Measurements from ENCODE around the gene PCGF2. TPM values are rescaled to one million over a fixed set of nuclear protein-coding genes. Genes with fewer than 3 reads are reported as not detected.

The PCGF2 gene
- total RNA-seq, 2 donors from 2014 or later: 101 to 106 TPM

DNA sequence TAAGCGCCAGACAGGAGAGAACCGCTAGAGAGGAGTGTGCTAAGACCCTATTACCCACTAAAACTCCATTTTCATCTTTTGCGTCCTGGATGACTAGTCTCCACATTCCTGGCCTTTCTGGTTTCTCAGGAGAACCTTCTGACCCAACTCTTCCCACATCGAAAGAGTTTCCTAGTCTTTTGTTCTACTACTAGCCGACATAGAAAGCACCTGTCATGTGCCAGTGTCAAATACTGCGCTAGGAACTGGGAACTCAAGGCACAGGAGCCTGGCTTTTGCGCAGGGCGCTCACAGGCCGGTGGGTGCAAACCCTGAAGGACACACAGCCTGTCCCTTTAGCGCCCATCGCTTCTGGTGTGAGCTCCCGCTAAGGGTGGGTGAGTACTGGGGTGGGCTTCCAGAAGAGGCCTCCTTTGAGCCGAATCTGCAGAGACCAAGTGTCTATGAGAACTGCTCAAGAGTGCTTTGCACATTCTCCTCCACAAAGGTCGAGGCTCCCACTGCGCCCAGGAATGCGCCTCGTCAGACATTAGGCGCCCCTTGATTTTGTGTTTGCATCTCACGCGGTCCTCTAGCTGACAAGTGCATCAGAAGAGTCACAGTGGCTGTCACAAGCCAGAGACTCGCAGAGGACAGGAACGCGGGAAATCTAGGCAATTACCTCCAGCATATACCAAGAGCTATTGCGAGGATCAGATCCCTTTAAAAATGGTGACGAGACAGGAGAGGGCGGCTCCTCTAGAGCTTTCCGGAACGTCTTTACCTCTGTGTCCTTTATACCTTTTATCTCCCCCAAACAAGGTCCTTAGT lies 2.4 kb upstream of the PCGF2 start:
- TF ChIP-seq, protein P1, sequence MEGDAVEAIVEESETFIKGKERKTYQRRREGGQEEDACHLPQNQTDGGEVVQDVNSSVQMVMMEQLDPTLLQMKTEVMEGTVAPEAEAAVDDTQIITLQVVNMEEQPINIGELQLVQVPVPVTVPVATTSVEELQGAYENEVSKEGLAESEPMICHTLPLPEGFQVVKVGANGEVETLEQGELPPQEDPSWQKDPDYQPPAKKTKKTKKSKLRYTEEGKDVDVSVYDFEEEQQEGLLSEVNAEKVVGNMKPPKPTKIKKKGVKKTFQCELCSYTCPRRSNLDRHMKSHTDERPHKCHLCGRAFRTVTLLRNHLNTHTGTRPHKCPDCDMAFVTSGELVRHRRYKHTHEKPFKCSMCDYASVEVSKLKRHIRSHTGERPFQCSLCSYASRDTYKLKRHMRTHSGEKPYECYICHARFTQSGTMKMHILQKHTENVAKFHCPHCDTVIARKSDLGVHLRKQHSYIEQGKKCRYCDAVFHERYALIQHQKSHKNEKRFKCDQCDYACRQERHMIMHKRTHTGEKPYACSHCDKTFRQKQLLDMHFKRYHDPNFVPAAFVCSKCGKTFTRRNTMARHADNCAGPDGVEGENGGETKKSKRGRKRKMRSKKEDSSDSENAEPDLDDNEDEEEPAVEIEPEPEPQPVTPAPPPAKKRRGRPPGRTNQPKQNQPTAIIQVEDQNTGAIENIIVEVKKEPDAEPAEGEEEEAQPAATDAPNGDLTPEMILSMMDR (conservative IDR thresholded peaks at IDR 0.05): no peak
- peak overlapping the region; percentile 92 for H3K4me3 Mint-ChIP-seq
- peaks cover 17% of the 10 kb centered on the region for H3K36me3 Mint-ChIP-seq (ENCODE audit: low read depth)
- DNase-seq: peak; percentile 84
- Histone ChIP-seq H3K27me3 (ENCODE audit: control insufficient read depth, insufficient read depth, low read length, poor library complexity, severe bottlenecking) (no peaks in the 10 kb centered on the region), H3K4me3 (ENCODE audit: low read length) (peak overlapping the region; percentile 99), H3K36me3 (ENCODE audit: control insufficient read depth, insufficient read depth, low read length) (peaks cover 9% of the 10 kb centered on the region), H3K27ac (ENCODE audit: low read depth, low read length) (peak overlapping the region; percentile 70), H3K9ac (ENCODE audit: extremely low read depth, low read length, poor library complexity, severe bottlenecking) (peak overlapping the region; percentile 46), H3K9me3 (ENCODE audit: control insufficient read depth, low read length) (no peaks in the 10 kb centered on the region), H3K4me1 (ENCODE audit: control insufficient read depth, insufficient read depth, low read length) (no peaks in the 10 kb centered on the region)
- no peaks in the 10 kb centered on the region for H3K27me3 Mint-ChIP-seq (ENCODE audit: insufficient read depth)
- H3K4me1 Mint-ChIP-seq: peaks cover 23% of the 10 kb centered on the region
- peak overlapping the region; percentile 92 for H3K27ac Mint-ChIP-seq
- 2 to 4% methylated on average over 17 to 28 of the region's 28 CpGs for WGBS, 2 experiments (ENCODE audit: insufficient coverage in 1 of 2, insufficient read length in 1 of 2)
- H3K9me3 Mint-ChIP-seq: no peaks in the 10 kb centered on the region

DNA sequence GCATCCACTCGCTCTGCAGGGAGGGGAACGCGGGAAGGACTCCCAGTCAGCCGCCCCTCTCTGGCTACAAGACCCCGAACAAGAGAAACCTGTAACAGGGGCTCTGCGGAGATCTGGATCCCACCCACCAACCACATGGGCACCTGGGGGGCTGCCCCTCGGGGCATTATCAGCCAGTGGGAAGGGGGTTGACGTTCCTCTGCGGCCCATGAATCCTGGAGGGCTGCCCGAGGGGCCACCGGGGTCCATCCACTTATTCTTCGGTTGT lies 1.8 kb upstream of the PCGF2 start:
- no peak for DNase-seq
- peaks cover 24% of the 10 kb centered on the region for H3K4me1 Mint-ChIP-seq
- no peaks in the 10 kb centered on the region for H3K9me3 Mint-ChIP-seq
- TF ChIP-seq, protein P1 (conservative IDR thresholded peaks at IDR 0.05): no peak
- Histone ChIP-seq H3K9ac (ENCODE audit: extremely low read depth, low read length, poor library complexity, severe bottlenecking) (peak overlapping the region; percentile 46), H3K4me3 (ENCODE audit: low read length) (peak overlapping the region; percentile 99), H3K27me3 (ENCODE audit: control insufficient read depth, insufficient read depth, low read length, poor library complexity, severe bottlenecking) (no peaks in the 10 kb centered on the region), H3K27ac (ENCODE audit: low read depth, low read length) (peak overlapping the region; percentile 70), H3K9me3 (ENCODE audit: control insufficient read depth, low read length) (no peaks in the 10 kb centered on the region), H3K36me3 (ENCODE audit: control insufficient read depth, insufficient read depth, low read length) (peaks cover 7% of the 10 kb centered on the region), H3K4me1 (ENCODE audit: control insufficient read depth, insufficient read depth, low read length) (no peaks in the 10 kb centered on the region)
- H3K27ac Mint-ChIP-seq: peak overlapping the region; percentile 92
- peaks cover 17% of the 10 kb centered on the region for H3K36me3 Mint-ChIP-seq (ENCODE audit: low read depth)
- H3K27me3 Mint-ChIP-seq (ENCODE audit: insufficient read depth): no peaks in the 10 kb centered on the region
- H3K4me3 Mint-ChIP-seq: peak overlapping the region; percentile 92
- 1 to 3% methylated on average over 3 to 12 of the region's 12 CpGs for WGBS, 2 experiments (ENCODE audit: insufficient coverage in 1 of 2, insufficient read length in 1 of 2)

DNA sequence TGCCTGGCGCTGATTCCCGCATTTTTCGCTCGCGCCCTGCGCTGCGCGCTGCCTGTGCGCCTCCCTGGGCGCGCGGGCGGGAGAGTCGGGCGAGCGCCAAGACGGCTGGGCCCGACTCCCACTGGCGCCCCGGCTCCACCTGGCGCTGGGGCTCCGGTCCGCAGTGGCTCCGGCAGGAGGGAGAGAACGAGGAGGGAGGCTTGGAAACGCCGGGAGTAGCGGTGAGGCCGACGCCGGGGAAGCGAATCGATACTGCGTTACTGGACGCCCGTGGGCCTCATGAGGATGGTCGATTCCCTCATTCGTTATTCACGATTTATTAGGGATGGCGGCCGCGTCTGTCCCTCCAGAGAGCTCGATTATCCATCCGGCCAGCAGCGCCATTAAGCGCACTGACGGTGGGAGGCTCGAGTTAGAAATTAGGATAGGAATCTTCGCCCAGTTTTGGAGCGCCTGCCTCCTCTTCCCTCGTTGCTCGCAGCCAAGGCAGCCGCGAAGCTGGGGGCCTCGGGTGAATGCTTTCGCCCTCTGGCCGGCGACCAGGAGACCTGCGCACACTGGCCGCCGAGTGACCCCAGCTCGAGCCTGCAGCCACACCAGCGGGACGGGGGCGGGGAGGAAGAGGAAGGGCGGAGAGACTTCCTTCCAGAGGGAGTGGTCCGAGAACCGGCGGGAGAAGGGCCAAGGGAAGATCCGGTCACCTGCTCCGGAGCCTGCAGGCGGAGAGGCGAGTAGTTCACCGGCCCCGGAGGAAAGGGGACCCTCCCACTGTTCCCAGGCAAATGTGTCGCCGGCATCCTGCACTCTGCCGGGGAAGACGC lies 1.3 kb upstream of the PCGF2 start:
- H3K27ac ChIP-seq (ENCODE audit: low read depth, low read length): peak overlapping the region; percentile 70
- TF ChIP-seq, protein P1 (conservative IDR thresholded peaks at IDR 0.05): peak; percentile 16
- peaks cover 17% of the 10 kb centered on the region for H3K36me3 Mint-ChIP-seq (ENCODE audit: low read depth)
- peak overlapping the region; percentile 46 for H3K9ac ChIP-seq (ENCODE audit: extremely low read depth, low read length, poor library complexity, severe bottlenecking)
- H3K36me3 ChIP-seq (ENCODE audit: control insufficient read depth, insufficient read depth, low read length): peaks cover 5% of the 10 kb centered on the region
- no peaks in the 10 kb centered on the region for H3K4me1 ChIP-seq (ENCODE audit: control insufficient read depth, insufficient read depth, low read length)
- 0% methylated on average over 56 to 79 of the region's 79 CpGs for WGBS, 2 experiments (ENCODE audit: insufficient coverage in 1 of 2, insufficient read length in 1 of 2)
- peaks cover 29% of the 10 kb centered on the region for H3K4me1 Mint-ChIP-seq
- peak overlapping the region; percentile 99 for H3K4me3 ChIP-seq (ENCODE audit: low read length)
- peak overlapping the region; percentile 92 for H3K4me3 Mint-ChIP-seq
- peak overlapping the region; percentile 92 for H3K27ac Mint-ChIP-seq
- H3K9me3 Mint-ChIP-seq: no peaks in the 10 kb centered on the region
- H3K27me3 Mint-ChIP-seq (ENCODE audit: insufficient read depth): no peaks in the 10 kb centered on the region
- H3K27me3 ChIP-seq (ENCODE audit: control insufficient read depth, insufficient read depth, low read length, poor library complexity, severe bottlenecking): no peaks in the 10 kb centered on the region
- H3K9me3 ChIP-seq (ENCODE audit: control insufficient read depth, low read length): no peaks in the 10 kb centered on the region
- DNase-seq: peak; percentile 96

Data from endodermal cell (in vitro differentiated cells).